ENCODE data around the gene DHX30.
A peak's percentile ranks its signal among the peaks of the same experiment; 100 is the strongest.
"Not testable (repeated sequence)": the region's sequence is repeated elsewhere in the genome, so short reads cannot be mapped to it uniquely, and the experiment has no call there.

DHX30 gene

DNA sequence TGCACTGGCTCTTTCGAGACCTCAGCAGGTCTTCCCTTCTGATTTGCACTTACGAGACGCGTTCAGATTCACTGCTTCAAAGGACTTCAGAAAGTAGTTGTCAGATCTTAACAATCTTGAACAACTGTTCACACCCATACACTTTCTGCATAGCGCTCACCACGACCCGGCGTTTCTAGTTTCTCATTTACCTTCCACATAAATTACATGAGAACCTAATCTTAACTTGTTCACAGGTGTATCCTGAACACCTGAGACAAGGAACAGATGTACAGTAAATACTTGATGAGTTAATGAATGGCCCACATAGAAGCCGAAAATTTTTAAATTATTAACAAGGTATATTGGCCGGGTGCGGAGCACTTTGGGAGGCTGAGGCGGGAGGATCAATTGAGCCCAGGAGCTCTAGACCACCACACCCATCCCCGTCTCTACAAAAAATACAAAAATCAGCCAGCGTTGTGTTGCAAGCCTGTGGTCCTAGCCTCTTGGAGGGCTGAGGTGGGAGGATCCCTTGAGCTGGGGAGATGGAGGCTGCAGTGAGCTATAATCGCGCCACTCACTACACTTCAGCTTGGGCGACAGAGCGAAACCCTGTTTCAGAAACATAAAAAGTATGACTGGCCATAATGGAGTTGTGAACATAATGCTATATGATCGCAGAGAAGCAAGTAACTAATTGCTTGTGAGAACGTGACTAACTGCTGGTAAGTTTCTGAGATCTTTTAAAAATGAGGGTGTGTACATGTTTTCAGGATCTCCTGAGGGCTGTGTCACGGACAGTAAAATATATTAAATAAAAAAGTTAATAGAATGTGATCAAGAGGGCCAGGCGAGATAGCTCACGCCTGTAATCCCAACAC lies 20.3 kb upstream of the DHX30 start:
- no peak for DNase-seq (ENCODE audit: low spot score)
- H3K4me1 Mint-ChIP-seq (ENCODE audit: low read depth) = peaks cover 25% of the 10 kb centered on the region
- no peaks in the 10 kb centered on the region for H3K9me3 Mint-ChIP-seq
- peaks cover 2% of the 10 kb centered on the region for H3K27me3 Mint-ChIP-seq (ENCODE audit: low read depth)
- H3K36me3 Mint-ChIP-seq (ENCODE audit: low read depth) = peaks cover 7% of the 10 kb centered on the region
- peak overlapping the region; percentile 95 for H3K4me3 Mint-ChIP-seq
- peak overlapping the region; percentile 99 for H3K27ac Mint-ChIP-seq

DNA sequence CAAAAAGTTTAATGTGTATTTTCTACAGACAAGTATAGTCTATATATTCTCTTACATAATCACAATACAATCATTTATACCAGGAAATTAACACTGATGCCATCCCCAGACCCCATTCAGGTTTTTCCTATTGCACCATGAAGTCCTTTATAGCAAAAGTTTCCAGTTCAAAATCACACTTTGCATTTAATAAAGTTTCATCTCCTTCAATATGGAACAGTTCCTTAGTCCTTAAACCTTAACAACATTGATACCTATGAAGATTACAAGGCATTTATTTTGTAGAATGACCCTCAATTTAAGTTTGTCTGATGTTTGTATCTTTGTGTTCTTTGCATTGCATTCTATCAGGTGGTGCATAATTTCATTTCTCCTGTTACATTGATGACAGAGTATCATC lies 19.3 kb upstream of the DHX30 start:
- Mint-ChIP-seq H3K36me3 (ENCODE audit: low read depth) (peaks cover 7% of the 10 kb centered on the region), H3K4me3 (no peak overlapping the region), H3K27ac (no peak overlapping the region), H3K4me1 (ENCODE audit: low read depth) (peaks cover 26% of the 10 kb centered on the region), H3K9me3 (no peaks in the 10 kb centered on the region), H3K27me3 (ENCODE audit: low read depth) (peaks cover 2% of the 10 kb centered on the region)
- DNase-seq (ENCODE audit: low spot score) = no peak

DNA sequence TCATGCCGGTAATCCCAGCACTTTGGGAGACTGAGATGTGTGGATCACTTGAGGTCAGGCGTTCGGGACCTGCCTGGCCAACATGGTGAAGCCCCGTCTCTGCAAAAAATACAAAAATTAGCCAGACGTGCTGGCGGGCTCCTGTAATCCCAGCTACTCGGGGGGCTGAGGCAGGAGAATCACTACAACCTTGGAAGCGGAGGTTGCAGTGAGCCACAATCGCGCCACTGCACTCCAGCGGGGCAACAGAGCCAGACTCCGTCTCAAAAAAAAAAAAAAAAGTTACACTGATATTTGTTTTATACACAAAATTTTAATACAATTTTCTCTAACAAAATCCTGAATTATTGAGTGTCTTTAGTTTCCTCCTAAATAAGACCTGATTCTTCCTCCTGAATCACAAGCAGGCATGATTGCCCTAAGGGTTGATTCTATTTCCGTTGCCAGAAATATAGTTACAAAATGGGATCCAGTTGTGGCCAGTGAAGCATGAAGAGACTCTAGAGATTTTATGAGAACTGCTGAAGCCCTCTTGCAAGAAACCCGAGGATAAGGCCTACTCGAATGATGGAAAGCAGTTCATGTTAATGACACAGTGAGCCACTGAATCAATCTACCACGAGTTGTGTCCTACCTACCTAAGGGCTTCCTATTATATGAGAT lies 11.6 kb upstream of the DHX30 start:
- H3K4me3 Mint-ChIP-seq = no peak overlapping the region
- no peaks in the 10 kb centered on the region for H3K36me3 Mint-ChIP-seq (ENCODE audit: low read depth)

DNA sequence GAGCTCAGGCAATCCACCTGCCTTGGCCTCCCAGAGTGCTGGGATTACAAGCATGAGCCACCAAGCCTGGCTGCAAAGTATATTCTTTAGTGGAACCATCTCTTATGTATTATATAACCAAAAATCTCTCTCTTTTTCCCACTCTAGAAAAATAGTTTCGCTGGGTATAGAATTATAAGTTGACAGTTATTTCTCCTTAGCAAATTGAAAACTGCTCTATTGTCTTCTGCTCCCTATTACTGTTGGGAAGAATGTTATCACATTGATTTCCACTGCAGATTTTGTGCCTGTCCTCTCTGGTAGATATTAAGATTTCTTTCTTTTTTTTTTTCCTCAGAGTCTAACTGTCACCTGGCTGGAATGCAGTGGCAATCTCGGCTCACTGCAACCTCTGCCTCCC lies 10.2 kb upstream of the DHX30 start:
- peaks cover 2% of the 10 kb centered on the region for H3K4me1 Mint-ChIP-seq (ENCODE audit: low read depth)
- no peak overlapping the region for H3K4me3 Mint-ChIP-seq
- DNase-seq (ENCODE audit: low spot score) = no peak
- peaks cover 5% of the 10 kb centered on the region for H3K27me3 Mint-ChIP-seq (ENCODE audit: low read depth)
- no peaks in the 10 kb centered on the region for H3K9me3 Mint-ChIP-seq
- no peak overlapping the region for H3K27ac Mint-ChIP-seq
- H3K36me3 Mint-ChIP-seq (ENCODE audit: low read depth) = no peaks in the 10 kb centered on the region

More for the DNA sequence above, 11.6 kb upstream of the DHX30 start:
- no peaks in the 10 kb centered on the region for H3K27me3 Mint-ChIP-seq (ENCODE audit: low read depth)
- DNase-seq (ENCODE audit: low spot score) = no peak
- H3K4me1 Mint-ChIP-seq (ENCODE audit: low read depth) = peaks cover 2% of the 10 kb centered on the region
- H3K27ac Mint-ChIP-seq = no peak overlapping the region
- no peaks in the 10 kb centered on the region for H3K9me3 Mint-ChIP-seq

DNA sequence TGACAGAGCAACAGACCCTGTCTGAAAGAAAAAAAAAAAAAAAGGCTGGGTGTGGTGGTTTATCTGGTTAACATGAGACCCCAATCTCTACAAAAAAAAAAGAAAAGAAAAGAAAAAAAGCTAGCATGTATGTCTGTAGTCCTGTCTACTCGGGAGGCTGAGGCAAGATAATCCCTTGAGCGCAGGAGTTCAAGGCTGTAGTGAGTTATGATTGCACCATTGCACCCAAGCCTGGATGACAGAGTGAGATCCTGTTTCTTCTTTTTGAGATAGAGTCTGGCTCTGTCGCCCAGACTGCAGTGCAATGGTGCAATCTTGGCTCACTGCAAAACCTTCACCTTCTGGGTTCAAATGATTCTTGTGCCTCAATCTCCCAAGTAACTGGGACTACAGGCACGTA lies 8.4 kb upstream of the DHX30 start:
- no peaks in the 10 kb centered on the region for H3K4me1 Mint-ChIP-seq (ENCODE audit: low read depth)
- H3K4me3 Mint-ChIP-seq = no peak overlapping the region
- no peak for DNase-seq (ENCODE audit: low spot score)
- H3K9me3 Mint-ChIP-seq = no peaks in the 10 kb centered on the region
- no peaks in the 10 kb centered on the region for H3K36me3 Mint-ChIP-seq (ENCODE audit: low read depth)
- no peak overlapping the region for H3K27ac Mint-ChIP-seq
- peaks cover 5% of the 10 kb centered on the region for H3K27me3 Mint-ChIP-seq (ENCODE audit: low read depth)

DNA sequence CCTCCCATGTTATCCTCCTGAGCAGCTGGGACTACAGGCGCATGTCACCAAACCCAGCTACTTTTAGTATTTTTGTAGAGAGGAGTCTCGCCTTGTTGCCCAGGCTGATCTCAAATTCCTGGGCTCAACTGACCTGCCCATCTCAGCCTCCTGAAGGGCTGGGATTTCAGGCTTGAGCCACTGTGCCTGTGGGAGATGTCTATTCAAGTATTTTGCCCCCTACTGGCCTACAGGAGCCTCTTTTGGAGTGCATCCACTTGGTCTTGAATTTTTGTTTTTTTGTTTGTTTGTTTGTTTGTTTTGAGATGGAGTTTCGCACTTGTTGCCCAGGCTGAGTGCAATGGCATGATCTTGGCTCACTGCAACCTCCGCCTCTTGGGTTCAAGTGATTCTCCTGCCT lies 3.2 kb upstream of the DHX30 start:
- H3K27ac Mint-ChIP-seq = no peak overlapping the region
- no peak for DNase-seq (ENCODE audit: low spot score)
- H3K9me3 Mint-ChIP-seq = no peaks in the 10 kb centered on the region

DNA sequence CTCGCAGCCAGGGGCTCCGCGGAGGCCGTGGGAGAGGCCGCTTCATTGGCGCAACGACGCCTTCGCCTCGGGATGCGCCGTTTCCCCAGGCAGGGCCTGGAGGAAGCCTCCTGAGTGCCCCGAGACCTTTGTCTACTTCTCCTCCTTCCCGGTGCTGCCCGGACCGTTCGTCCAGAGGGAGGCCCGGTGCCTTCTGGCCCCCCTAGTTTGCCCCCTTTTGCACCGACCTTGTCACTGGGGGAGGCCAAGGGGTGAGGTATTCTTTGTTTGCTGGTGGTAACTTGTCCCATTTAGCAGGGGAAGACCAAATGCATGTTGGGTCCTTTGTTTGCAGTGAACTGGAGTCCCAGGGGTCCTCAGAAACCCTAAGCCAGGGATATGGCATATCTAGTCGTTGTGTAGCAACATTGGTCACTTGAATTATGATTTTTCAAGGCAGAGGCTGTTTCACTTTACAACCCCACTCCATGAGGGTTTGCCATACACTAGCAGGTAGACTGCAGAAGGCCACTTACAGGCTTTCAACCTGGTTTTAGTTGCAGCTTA lies 615 bp downstream of the DHX30 start:
- Mint-ChIP-seq H3K9me3 (no peaks in the 10 kb centered on the region), H3K36me3 (ENCODE audit: low read depth) (peaks cover 4% of the 10 kb centered on the region), H3K27me3 (ENCODE audit: low read depth) (no peaks in the 10 kb centered on the region), H3K27ac (peak overlapping the region; percentile 95), H3K4me1 (ENCODE audit: low read depth) (peaks cover 22% of the 10 kb centered on the region), H3K4me3 (peak overlapping the region; percentile 99)
- DNase-seq (ENCODE audit: low spot score) = no peak

More for the DNA sequence above, 3.2 kb upstream of the DHX30 start:
- H3K36me3 Mint-ChIP-seq (ENCODE audit: low read depth) = no peaks in the 10 kb centered on the region
- peaks cover 5% of the 10 kb centered on the region for H3K27me3 Mint-ChIP-seq (ENCODE audit: low read depth)
- H3K4me1 Mint-ChIP-seq (ENCODE audit: low read depth) = peaks cover 21% of the 10 kb centered on the region
- H3K4me3 Mint-ChIP-seq = no peak overlapping the region

DNA sequence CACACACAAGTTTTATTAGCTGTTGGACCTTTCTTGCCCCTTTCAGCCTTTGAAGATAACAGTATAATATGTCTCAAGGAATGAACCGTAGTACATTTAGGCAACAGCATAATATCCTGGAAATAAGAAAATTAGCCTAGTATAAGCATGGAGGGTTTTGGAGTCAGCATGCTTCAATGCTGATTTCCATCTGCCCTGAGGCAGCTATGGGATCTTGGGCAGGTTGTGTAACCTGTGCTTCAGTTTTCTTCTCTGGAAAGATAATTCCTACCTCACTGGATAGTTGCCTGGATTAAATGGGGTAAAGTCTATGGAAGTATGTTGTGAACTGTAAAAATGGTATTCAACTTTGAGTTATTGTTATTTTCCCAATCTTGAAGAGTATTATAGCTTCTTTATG lies 1.6 kb downstream of the DHX30 start:
- H3K4me3 Mint-ChIP-seq = peak overlapping the region; percentile 99
- peaks cover 22% of the 10 kb centered on the region for H3K4me1 Mint-ChIP-seq (ENCODE audit: low read depth)
- H3K27me3 Mint-ChIP-seq (ENCODE audit: low read depth) = no peaks in the 10 kb centered on the region
- H3K9me3 Mint-ChIP-seq = no peaks in the 10 kb centered on the region
- H3K27ac Mint-ChIP-seq = no peak overlapping the region
- no peak for DNase-seq (ENCODE audit: low spot score)
- H3K36me3 Mint-ChIP-seq (ENCODE audit: low read depth) = peaks cover 4% of the 10 kb centered on the region

DNA sequence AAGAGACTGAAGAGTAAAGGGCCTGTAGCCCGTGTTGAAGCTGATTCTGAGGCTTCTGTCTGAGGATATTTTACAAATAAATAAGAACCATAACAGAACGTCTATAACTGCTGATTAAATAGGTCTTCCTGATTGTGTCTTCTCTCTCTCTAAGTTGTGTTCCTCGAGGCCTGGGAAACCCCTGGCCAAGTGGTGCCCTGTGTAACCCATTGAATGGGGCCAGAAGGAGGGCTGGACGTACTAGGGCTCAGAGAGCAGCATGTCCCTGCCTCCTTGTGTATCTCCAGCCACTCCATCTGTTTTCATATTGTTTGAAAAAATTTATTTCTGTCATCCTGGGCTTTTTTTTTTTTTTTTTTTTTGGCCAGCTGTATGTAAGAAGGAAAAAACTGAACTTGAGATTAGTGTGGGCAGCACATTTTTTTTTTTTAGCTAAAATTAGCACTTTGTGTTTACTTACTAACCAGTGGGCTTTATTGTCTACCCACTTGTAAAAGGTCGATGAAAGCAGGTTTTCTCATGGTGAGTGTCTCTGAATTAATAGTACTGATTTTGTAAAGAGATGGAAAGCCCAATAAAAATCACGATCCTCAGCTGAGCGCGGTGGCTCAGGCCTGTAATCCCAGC lies 10.7 kb downstream of the DHX30 start:
- H3K27ac Mint-ChIP-seq = no peak overlapping the region
- no peak overlapping the region for H3K4me3 Mint-ChIP-seq
- H3K36me3 Mint-ChIP-seq (ENCODE audit: low read depth) = peaks cover 27% of the 10 kb centered on the region

DNA sequence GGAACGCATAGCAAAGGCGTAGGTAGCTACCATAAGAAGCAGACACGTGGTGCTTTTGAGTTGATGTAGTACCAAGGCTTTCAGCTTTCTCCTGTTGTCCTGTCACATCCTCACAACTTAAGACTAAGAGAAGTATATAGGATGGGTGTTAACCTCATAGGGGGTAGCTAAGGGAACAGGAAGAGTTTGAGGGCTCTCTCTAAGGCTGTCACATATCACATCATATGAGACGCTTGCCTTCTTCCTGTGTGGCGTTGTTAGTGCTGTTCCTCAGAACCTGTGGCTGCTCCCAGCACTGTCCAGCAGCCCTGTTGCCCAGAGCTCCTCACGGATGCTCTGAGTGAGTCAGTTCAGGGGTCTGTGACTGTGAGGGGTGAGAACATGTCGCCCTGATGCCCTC lies 14.7 kb downstream of the DHX30 start:
- peaks cover 2% of the 10 kb centered on the region for H3K4me1 Mint-ChIP-seq (ENCODE audit: low read depth)
- H3K9me3 Mint-ChIP-seq = no peaks in the 10 kb centered on the region
- no peaks in the 10 kb centered on the region for H3K27me3 Mint-ChIP-seq (ENCODE audit: low read depth)
- DNase-seq (ENCODE audit: low spot score) = no peak
- H3K4me3 Mint-ChIP-seq = no peak overlapping the region
- peaks cover 23% of the 10 kb centered on the region for H3K36me3 Mint-ChIP-seq (ENCODE audit: low read depth)
- no peak overlapping the region for H3K27ac Mint-ChIP-seq

More for the DNA sequence above, 10.7 kb downstream of the DHX30 start:
- no peak for DNase-seq (ENCODE audit: low spot score)
- H3K9me3 Mint-ChIP-seq = no peaks in the 10 kb centered on the region
- H3K4me1 Mint-ChIP-seq (ENCODE audit: low read depth) = peaks cover 2% of the 10 kb centered on the region
- H3K27me3 Mint-ChIP-seq (ENCODE audit: low read depth) = no peaks in the 10 kb centered on the region

DNA sequence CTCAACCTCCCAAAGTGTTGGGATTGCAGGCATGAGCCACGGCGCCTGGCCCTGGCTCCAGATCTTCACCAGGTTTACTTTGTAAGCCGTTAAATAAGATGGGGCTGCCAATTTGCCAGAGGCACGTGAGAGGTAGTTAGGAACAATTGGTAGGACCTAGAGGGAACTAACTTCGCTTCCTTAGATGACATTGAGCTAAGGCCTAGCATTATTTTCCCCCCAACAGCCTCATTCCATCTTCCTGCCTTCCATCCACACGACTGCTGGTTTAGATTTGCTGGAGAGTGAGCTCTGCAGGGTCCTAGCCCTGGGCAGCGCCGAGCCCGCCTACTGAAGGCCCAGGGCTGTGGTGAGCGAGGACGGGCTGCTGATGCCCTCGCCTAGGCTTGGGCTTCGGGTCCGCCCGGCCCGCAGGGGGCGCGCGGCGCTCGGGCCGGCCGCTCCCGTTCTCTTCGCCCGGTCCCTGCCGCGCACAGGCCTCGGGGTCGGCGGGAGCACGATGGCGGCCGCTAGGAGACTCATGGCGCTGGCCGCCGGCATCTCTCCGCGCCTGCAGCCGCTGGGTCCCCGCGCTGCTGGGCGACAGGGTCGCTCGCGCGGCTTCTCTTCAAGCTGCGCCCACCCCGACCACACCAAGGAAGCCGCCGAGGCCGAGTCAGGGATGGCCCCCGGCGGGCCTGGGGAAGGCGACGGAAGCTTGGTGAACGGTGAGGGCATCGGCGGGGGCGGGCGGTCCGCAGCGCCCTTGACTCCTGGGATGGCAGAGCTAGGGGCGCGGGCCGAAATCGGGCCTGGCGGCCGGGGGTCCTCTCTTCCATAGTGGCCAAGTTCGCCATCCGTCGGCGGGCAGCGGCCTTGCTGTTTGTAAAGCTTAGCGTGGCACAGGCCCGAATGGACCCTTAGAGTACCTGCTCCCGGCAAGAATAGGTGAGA lies 21.9 kb downstream of the DHX30 start:
- H3K9me3 Mint-ChIP-seq = no peaks in the 10 kb centered on the region
- H3K27me3 Mint-ChIP-seq (ENCODE audit: low read depth) = no peaks in the 10 kb centered on the region
- DNase-seq (ENCODE audit: low spot score) = peak; percentile 83
- H3K27ac Mint-ChIP-seq = peak overlapping the region; percentile 84
- peaks cover 31% of the 10 kb centered on the region for H3K36me3 Mint-ChIP-seq (ENCODE audit: low read depth)
- peak overlapping the region; percentile 92 for H3K4me3 Mint-ChIP-seq
- peaks cover 36% of the 10 kb centered on the region for H3K4me1 Mint-ChIP-seq (ENCODE audit: low read depth)

DNA sequence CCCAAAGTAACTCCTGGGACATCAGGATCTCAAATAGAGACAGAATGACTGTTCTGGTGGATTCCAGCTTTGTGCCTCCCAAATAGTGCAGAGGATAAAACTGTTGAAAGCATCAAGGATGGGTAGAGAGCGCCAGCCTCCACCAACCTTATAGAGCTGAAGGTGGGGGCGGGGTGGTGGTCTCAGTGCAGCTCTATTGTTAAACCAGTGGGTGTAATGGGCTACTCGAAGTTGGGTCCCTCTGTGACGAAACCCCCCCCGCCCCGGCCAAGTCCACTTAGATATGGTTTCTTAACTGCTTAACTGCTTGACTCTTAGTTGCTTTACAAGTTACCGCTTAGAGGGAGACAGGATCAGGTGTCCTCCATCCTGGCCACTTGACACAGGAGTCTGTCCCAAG lies 22.7 kb downstream of the DHX30 start:
- no peaks in the 10 kb centered on the region for H3K9me3 Mint-ChIP-seq
- peak overlapping the region; percentile 84 for H3K27ac Mint-ChIP-seq
- H3K27me3 Mint-ChIP-seq (ENCODE audit: low read depth) = no peaks in the 10 kb centered on the region

DNA sequence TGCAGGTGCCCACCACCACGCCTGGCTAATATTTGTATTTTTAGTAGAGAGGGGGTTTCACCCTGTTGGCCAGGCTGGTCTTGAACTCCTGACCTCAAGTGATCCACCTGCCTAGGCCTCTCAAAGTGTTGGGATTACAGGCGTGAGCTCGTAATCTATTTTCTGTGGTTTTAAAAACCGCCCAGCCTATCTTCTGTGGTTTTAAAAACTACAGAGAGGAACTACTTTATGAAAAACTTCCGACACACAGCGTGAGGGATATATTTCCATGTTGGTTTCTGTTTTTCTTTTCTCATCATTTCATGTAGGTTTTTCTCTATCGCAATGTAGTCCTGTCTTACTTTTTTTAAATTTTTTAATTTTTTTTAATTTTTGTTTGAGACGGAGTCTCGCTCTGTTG lies 26.5 kb downstream of the DHX30 start:
- not testable (repeated sequence) for H3K9me3 Mint-ChIP-seq; H3K27me3 Mint-ChIP-seq (ENCODE audit: low read depth); H3K4me3 Mint-ChIP-seq; H3K27ac Mint-ChIP-seq
- H3K4me1 Mint-ChIP-seq (ENCODE audit: low read depth) = peaks cover 35% of the 10 kb centered on the region
- peaks cover 47% of the 10 kb centered on the region for H3K36me3 Mint-ChIP-seq (ENCODE audit: low read depth)
- DNase-seq (ENCODE audit: low spot score) = peak; percentile 7

More for the DNA sequence above, 22.7 kb downstream of the DHX30 start:
- Mint-ChIP-seq H3K4me3 (peak overlapping the region; percentile 92), H3K4me1 (ENCODE audit: low read depth) (peaks cover 36% of the 10 kb centered on the region), H3K36me3 (ENCODE audit: low read depth) (peaks cover 32% of the 10 kb centered on the region)
- no peak for DNase-seq (ENCODE audit: low spot score)
